ENCODE measurements around the gene PRDM15.

The PRDM15 gene

DNA sequence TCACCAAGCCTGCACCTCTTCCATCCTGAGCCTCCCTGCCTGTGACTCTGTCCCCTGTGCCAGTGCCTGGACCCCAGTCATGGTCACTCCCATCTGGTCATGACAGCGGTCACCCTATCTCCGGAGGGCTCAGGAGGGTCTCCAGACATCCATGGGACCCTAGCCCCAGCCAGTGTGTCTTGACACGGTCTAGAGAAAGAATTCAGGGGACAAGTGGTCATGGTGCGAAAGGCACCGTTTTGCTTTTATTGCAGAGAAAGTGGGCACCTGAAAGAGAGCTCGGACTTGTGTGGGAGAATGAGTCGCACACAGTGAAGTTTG, 107.6 kb downstream of the PRDM15 start:
- H3K27me3 Mint-ChIP-seq (ENCODE audit: low read depth, poor library complexity), result peaks cover 73% of the 10 kb centered on the region
- DNase-seq, result no peak
- peaks cover 84% of the 10 kb centered on the region for H3K4me1 Mint-ChIP-seq
- no peaks in the 10 kb centered on the region for H3K36me3 Mint-ChIP-seq (ENCODE audit: low read depth)
- no peaks in the 10 kb centered on the region for H3K9me3 Mint-ChIP-seq
- TF ChIP-seq, protein P1, sequence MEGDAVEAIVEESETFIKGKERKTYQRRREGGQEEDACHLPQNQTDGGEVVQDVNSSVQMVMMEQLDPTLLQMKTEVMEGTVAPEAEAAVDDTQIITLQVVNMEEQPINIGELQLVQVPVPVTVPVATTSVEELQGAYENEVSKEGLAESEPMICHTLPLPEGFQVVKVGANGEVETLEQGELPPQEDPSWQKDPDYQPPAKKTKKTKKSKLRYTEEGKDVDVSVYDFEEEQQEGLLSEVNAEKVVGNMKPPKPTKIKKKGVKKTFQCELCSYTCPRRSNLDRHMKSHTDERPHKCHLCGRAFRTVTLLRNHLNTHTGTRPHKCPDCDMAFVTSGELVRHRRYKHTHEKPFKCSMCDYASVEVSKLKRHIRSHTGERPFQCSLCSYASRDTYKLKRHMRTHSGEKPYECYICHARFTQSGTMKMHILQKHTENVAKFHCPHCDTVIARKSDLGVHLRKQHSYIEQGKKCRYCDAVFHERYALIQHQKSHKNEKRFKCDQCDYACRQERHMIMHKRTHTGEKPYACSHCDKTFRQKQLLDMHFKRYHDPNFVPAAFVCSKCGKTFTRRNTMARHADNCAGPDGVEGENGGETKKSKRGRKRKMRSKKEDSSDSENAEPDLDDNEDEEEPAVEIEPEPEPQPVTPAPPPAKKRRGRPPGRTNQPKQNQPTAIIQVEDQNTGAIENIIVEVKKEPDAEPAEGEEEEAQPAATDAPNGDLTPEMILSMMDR (IDR thresholded peaks at IDR 0.05), result no peak
- H3K27ac Mint-ChIP-seq, result no peak overlapping the region
- H3K4me3 Mint-ChIP-seq, result no peak overlapping the region

DNA sequence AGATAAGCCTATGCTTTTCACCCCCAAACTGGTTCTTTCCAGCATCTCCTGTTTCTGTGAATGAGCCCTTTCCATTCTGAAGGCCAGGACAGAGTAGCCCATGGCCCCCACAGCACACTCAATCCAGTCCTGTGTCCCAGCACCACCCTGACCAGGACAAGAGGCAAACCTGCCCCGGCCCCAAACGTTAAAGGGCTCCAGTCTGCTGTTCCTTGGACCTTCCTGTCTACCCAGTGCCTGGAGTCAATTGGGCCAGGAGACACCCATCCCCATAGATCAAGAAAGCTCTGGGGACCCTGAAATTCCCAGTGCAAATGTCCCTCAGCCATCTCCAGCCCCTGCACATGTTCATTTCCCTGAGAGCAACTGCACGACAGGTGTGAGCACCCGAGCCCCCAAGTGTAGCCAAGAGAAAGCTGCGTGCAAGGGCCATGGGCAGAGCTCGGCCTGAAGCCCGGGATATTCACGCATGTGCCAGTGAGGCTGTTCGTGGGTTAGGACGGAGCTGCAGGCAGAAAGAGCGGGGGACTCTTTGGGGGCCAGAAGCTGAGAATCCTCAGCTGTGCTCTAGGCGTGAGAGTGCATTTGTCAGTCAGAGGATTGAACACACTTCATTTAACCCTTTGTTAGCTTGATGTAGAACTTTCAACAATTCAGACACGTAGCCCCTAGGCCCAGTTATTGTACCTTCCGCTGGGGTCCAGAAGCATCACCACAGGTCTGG, 108.1 kb downstream of the PRDM15 start:
- peaks cover 73% of the 10 kb centered on the region for H3K27me3 Mint-ChIP-seq (ENCODE audit: low read depth, poor library complexity)
- H3K4me3 Mint-ChIP-seq, result no peak overlapping the region
- TF ChIP-seq, protein P1 (IDR thresholded peaks at IDR 0.05), result no peak
- no peaks in the 10 kb centered on the region for H3K9me3 Mint-ChIP-seq
- no peaks in the 10 kb centered on the region for H3K36me3 Mint-ChIP-seq (ENCODE audit: low read depth)
- DNase-seq, result no peak
- no peak overlapping the region for H3K27ac Mint-ChIP-seq
- peaks cover 84% of the 10 kb centered on the region for H3K4me1 Mint-ChIP-seq

DNA sequence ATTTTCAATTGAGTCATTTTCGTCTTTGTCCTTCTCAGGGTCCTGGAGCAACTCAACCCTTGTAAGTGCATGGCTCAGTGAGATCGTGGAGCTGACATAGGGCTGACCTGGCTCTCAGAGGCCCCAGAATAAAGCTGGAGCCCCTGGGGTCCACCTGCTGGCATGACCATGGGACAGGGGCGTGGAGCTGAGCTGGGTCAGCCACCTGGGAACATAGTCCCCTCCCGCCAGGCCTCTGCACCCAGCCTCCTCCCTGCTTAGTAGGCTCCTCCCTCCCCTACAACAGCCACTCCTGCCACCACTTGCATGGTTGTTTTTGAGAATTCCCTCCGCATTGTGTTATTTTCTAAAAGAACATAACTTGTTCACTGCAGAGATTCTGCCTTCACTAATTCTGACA, 109.2 kb downstream of the PRDM15 start:
- Mint-ChIP-seq H3K36me3 (ENCODE audit: low read depth) (no peaks in the 10 kb centered on the region), H3K4me3 (no peak overlapping the region), H3K27me3 (ENCODE audit: low read depth, poor library complexity) (peaks cover 77% of the 10 kb centered on the region), H3K4me1 (peaks cover 84% of the 10 kb centered on the region), H3K9me3 (no peaks in the 10 kb centered on the region), H3K27ac (no peak overlapping the region)
- no peak for DNase-seq
- TF ChIP-seq, protein P1 (IDR thresholded peaks at IDR 0.05), result no peak

DNA sequence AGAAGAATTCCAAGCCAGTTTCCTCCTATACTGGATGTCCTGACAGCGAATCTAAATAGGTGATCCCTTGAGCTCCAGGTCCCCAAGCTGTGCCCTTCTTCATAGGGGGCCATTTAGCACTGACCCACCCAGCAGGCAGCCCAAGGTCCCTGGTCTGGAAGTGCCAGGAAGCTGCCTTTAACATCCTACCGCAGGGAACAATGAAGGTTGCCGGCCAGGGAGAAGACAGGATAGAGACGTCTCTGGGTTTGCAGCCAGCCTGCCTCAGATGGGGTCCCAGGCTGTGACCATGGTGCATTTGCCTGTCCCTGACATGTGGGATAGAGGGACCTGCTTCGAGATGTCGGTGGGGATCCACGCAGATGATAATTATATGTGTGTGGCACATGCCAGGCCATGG, 109.6 kb downstream of the PRDM15 start:
- TF ChIP-seq, protein P1 (IDR thresholded peaks at IDR 0.05), result no peak
- DNase-seq, result no peak
- no peak overlapping the region for H3K4me3 Mint-ChIP-seq
- no peaks in the 10 kb centered on the region for H3K9me3 Mint-ChIP-seq
- no peak overlapping the region for H3K27ac Mint-ChIP-seq
- peaks cover 81% of the 10 kb centered on the region for H3K27me3 Mint-ChIP-seq (ENCODE audit: low read depth, poor library complexity)
- no peaks in the 10 kb centered on the region for H3K36me3 Mint-ChIP-seq (ENCODE audit: low read depth)
- peaks cover 81% of the 10 kb centered on the region for H3K4me1 Mint-ChIP-seq

DNA sequence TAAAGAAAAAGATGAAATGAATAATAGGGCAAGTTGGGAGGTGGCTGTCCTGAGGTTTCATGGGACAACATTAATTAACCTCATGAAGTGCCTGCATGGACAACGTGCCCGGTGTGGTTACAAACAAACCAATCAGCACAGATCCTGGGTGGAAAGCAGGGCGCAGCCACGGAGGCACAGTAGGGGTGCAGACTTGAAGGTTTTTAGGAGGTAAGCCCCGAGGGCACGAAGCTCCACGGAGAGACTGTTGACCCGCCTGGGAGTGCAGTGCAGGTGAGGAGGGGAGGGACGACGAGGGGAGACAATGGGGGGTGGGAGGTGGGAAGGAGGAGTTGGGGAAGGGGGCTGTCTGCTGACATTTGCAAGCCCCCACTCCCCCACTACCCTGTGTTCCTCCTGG, 110.0 kb downstream of the PRDM15 start:
- Mint-ChIP-seq H3K27ac (no peak overlapping the region), H3K9me3 (no peaks in the 10 kb centered on the region), H3K4me1 (peaks cover 77% of the 10 kb centered on the region), H3K27me3 (ENCODE audit: low read depth, poor library complexity) (peaks cover 85% of the 10 kb centered on the region), H3K36me3 (ENCODE audit: low read depth) (no peaks in the 10 kb centered on the region), H3K4me3 (peak overlapping the region; percentile 81)
- DNase-seq, result no peak
- TF ChIP-seq, protein P1 (IDR thresholded peaks at IDR 0.05), result no peak

DNA sequence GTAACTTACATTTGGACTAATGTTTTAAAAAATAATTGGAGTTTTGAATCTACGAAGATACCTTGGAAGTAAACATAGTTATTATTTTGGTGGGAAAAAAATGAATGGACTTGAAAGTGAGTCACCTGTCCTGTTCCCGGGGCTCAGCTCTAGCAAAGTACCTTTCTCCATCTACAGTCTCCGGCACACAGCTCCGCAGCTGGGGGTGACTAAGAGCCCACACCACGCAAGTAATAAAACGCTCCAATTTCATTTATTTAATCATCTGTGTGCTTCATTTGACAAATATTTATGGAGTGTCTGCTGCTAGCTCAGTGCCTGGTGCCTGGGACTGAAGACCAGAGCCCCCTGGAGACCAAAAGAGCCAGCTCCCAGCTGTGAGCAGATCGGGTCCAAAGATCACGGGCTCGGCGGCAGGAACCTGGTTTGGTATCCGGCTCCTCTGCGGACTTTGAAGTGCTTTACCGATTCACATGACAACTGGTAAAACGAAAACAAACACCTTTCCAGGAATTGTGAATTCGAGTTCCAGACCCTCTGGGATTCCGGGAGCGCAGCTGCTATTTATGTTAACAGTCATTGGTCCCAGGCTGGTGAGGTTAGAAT, 110.6 kb downstream of the PRDM15 start:
- peaks cover 78% of the 10 kb centered on the region for H3K4me1 Mint-ChIP-seq
- H3K36me3 Mint-ChIP-seq (ENCODE audit: low read depth), result no peaks in the 10 kb centered on the region
- peaks cover 91% of the 10 kb centered on the region for H3K27me3 Mint-ChIP-seq (ENCODE audit: low read depth, poor library complexity)
- no peak overlapping the region for H3K27ac Mint-ChIP-seq
- peak overlapping the region; percentile 81 for H3K4me3 Mint-ChIP-seq
- DNase-seq, result peak; percentile 60
- no peaks in the 10 kb centered on the region for H3K9me3 Mint-ChIP-seq
- TF ChIP-seq, protein P1 (IDR thresholded peaks at IDR 0.05), result peak; percentile 14

All from nephron progenitor cell (in vitro differentiated cells).